ENCODE data around the gene FAM174C.

FAM174C gene

DNA sequence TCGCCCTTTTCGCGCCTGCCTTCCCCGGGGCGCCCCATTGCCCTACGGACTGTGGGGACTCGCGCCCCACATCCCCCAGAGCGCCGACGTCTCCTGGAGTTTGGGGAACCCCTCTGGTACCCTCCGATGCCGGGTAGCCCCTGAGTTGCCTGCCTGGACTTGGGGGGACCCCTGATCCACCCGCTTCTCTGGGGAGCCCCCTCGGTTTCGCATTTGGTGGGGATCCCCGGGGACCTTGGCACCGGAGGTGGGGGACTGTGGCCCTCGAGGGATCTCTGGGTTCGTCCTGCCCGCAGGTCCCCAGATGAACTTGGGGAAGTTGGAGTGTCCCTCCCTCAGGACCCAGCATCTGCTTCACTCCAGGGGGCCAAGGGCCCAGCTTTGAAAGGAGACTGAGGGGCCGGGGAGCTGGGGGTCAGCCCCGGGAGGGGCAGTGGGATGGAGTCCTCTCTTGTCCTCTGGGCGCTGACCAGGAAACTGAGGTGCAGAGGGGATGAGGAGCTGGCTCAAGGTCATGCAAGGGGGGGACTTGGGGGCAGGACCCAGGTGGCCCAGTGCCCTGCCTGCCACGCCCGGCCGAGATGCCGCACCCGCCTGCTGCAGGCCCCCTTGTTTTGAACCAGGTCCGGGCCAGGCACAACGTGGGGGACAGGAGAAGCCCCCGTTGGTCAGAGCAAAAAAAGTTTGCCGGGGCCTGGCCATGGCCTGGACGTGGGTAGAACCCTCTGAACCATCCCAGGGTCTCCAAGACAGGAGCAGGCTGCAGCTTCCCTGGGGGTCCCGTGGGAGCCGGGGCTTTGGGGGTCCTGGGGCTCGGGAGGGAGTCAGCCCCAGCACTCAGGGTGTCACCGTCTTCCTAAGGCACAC is 11.4 kb downstream of the FAM174C start:
- no peak for DNase-seq (ENCODE audit: low read depth in 2 of 2)

GRCh38 chr19:1287354-1288225 is 12.3 kb downstream of the FAM174C start:
- DNase-seq (ENCODE audit: low read depth in 2 of 2) = no peak

DNA sequence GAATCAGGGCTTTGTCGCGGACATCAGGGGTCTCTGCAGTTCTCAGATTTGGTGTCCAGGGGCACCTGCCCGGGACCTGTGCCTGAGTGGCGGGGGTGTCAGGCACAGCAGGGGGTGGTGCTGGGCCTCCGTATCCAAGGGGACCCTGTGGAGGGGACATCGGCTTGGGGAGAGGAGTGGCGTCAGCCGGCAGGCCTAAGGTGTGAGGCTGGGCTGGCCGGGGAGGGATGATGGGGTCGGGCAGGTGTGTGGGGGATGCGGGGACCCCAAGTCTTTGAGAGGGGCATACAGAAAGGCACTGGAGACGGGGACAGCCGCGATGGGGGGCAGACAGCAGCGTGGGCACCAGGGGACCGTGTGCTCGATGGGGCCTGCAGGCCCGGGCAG is 12.9 kb downstream of the FAM174C start:
- no peak for DNase-seq (ENCODE audit: low read depth in 2 of 2)

GRCh38 chr19:1288833-1289685 is 13.7 kb downstream of the FAM174C start:
- no peak for DNase-seq (ENCODE audit: low read depth in 2 of 2)

DNA sequence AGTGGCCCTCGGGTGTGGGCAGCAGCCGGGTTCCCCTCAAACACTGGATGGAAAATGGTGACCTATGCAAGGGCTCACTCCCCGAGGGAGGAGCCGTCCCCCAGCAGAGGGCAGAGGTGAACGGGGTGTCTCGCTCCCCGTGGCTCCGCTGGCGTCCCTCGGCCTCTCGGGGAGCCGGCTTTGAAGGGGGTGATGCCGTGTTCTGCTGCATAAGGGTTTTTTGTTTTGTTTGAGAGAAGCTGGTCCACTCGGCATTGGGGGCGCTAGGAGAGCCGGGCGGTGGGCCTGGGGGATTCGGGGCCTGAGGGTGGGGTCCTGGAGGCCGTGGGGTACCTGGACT is 14.3 kb downstream of the FAM174C start:
- DNase-seq (ENCODE audit: low read depth in 2 of 2) = no peak

DNA sequence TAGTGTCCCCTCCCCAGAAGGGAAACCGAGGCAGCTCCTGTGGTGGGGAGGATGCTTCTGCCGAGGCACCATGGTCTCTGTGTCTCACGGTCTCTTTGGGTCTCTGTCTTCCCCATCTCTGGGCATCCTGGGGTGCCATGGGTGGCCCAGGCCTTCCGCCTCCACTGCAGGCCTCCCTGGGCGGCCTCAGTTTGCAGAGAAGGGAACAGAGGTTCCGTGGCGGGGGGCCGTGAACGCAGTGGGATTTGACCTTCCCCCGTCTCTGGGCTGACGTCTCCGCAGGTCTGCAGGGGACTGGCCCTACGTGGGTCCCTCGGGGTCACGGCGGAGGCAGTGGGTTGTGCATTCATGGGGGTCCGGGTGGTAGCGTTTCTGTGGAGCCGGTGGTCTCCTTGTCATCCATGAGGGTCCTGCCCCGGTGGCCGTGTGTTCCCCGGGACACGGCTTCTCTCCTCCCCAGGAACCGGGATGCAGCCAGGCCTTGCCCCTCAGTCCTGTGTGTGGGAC is 14.9 kb downstream of the FAM174C start:
- no peak for DNase-seq (ENCODE audit: low read depth in 2 of 2)

DNA sequence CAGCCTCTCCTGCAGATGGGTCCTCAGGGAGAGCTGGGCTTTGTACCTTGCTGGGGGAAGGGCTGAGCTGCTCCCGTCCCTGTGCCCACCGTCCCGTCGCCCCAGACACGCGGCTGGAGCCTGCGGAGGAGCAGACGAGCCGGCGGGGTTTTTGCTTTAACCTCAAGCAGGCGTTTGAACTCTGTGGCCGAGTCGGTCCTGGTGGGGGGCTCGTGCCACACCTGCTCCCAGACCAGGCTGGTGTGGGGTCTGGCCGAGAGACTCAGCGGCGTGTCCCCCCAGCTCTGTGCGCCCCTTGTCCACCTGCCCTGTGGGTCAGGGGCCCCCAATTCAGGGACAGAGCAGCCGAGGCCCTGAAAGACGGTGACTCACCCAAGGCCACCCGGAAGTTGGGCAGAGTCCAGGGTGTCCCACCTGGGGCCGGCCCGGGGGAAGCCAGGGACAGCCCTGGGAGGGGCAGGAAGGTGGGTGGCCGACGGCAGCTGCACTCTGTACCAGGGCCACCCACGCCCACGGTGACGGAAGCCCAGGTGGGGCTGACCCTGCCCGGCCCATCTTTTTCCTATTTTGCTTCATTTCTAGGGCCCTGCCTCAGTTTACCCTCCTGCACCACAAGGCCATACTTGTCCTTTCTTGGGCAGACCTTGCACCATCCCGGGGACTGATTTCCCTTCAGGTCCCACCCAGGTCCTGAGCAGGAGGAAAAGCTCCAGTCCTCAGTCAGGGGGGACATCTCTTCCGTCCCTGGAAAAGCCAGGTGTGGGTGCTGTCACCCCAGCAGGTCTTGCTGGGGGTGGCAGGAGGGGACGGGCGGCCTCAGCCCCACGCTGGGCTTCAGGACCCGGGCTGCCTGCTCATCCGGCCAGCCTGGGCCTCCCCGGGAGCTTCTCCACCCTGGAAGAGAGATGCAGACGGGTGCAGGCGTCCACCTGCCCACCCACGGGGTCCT is 15.6 kb downstream of the FAM174C start:
- DNase-seq (ENCODE audit: low read depth in 2 of 2) = no peak

- no peak for DNase-seq (ENCODE audit: low read depth in 2 of 2)
Observed at GRCh38 chr19:1291761-1292418, 16.6 kb downstream of the FAM174C start.

- no peak for DNase-seq (ENCODE audit: low read depth in 2 of 2)
Observed at GRCh38 chr19:1292419-1293151, 17.3 kb downstream of the FAM174C start.

DNA sequence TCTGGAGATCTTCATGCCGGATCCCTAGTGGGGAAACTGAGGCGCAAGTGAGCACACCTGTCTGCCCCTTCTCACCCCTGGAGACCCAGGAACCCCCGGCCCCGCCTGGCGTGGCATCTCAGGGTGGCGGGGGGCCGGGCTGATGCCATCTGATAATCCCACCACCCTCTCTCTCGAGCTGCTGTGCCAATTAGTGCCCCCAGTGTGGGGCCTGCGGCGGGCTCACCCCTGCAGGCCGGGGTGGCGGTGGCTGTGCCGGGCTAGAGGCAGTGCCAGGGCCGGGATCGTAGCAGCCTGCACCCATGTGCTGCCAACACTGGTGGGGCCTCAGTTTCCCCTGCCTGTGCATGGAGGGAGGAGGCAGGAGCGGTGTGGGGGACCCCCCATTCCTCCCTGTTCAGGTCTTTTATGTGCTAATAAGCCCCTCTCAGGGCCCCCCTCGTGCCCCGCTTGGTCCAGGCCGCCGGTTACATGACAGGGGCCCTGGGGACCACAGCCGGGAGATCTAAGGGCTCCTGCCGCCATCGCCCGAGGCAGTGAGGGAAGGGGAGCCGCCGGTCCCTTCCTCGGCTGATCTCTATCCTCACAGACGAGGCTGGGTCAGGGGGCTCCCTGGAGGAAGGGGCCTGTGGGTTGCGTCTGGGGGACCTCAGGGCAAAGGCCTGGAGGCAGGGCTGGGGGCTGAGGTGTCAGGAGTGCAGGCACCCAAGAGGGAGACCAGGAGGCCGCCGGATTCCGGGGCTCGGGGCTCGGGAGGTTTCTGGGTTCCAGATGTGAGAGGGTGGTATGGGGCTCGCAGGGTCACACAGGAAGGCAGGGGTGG is 18.7 kb downstream of the FAM174C start:
- DNase-seq (ENCODE audit: low read depth in 2 of 2) = no peak

- no peak for DNase-seq (ENCODE audit: low read depth in 2 of 2)
Observed at GRCh38 chr19:1294688-1295087, 19.4 kb downstream of the FAM174C start.

DNA sequence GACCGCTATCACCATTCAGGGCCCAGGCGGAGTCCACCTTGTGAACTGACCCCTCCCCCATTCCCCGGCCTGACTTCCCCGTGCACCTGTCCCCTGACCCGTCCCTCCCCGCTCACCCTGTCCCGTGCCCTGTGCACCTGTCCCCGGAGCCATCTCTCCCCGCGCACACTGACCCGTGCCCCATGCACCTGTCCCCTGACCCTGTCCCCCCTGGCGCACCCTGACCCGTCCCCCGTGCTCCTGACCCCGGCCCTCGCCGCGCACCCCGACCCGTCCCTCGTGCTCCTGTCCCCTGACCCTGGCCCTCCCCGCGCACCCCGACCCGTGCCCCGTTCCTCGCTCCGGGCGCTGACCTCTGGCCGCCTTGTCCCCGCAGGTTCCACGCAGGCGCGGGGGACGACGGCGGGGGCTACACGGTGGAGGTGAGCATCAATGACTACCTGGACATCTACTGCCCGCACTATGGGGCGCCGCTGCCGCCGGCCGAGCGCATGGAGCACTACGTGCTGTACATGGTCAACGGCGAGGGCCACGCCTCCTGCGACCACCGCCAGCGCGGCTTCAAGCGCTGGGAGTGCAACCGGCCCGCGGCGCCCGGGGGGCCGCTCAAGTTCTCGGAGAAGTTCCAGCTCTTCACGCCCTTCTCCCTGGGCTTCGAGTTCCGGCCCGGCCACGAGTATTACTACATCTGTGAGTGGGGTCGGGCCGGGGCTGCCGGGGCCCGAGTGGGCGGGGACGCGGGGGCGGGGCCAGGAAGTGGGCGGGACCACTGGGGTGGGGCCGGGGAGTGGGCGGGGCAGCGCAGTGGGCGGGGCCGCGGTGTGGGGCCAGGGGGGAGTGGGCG is 20.1 kb downstream of the FAM174C start:
- no peak for DNase-seq (ENCODE audit: low read depth in 2 of 2)

- no peak for DNase-seq (ENCODE audit: low read depth in 2 of 2)
Observed at GRCh38 chr19:1296078-1296477, 20.7 kb downstream of the FAM174C start.

- DNase-seq (ENCODE audit: low read depth in 2 of 2) = no peak
Observed at GRCh38 chr19:1296575-1297271, 21.4 kb downstream of the FAM174C start.

DNA sequence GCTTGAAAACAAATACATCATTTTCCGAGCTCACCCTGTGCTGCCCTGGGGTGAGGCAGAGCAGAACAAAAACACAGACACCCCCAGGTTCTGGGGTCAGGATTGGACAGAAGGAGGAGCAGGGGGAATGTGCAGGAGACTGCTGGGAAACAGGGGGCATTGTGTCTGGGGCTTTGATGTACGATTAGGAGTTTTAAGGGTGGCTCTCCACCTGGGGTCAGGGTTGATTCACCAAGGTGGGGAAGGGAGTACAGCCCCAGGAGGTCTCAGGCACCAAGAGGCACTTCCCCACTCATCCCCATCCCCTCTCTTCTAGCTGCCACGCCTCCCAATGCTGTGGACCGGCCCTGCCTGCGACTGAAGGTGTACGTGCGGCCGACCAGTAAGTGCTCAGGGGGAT is 22.9 kb downstream of the FAM174C start:
- DNase-seq (ENCODE audit: low read depth in 2 of 2) = no peak

DNA sequence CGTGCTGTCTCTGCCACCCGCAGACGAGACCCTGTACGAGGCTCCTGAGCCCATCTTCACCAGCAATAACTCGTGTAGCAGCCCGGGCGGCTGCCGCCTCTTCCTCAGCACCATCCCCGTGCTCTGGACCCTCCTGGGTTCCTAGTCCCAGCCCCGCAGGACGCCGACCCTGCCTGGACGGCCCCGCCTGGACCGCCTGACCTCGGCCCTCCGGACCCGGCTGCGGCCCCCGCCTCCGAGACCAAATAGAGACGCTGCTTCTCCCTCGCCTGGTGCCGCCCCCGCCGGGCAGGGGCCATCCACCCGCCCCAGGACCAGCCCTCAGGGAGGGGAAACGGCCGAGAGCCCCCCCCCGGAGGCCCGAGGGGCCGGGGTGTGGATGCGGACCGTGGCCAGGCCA is 24.5 kb downstream of the FAM174C start:
- DNase-seq (ENCODE audit: low read depth in 2 of 2) = no peak
